Gastrocnemius medialis (tissue), 4 donors: ENCODE measurements around the gene G6PD. TPM values are rescaled to one million over a fixed set of nuclear protein-coding genes. Genes with fewer than 3 reads are reported as not detected.

ENCODE experiments used
- ATAC-seq, 2 donors: fragments of 150-250 bp; one replicate each; pipeline ENCODE4 v1.9.1; 2016
- DNase-seq, 2 donors: peaks; one replicate each; pipeline ENCODE4 v3.0.0-alpha.2; 2019
- H3K27ac ChIP-seq, 4 donors: fragments of 200-600 bp; sonication (generic); 1 replicate in 1 of 4; 2 replicates in 3 of 4; pipeline ENCODE4 v1.5.1; 2016 to 2018; ENCODE audit warnings: mild to moderate bottlenecking in 2 of 4, moderate library complexity in 1 of 4
- H3K27me3 ChIP-seq, 3 donors: fragments of 200-600 bp; sonication (generic) in 2 of 3; 1 replicate in 1 of 3; 2 replicates in 2 of 3; pipeline versions ENCODE4 v1.5.1 to v1.6.0; 2016 to 2019; ENCODE audit warnings: mild to moderate bottlenecking in 1 of 3, moderate library complexity in 1 of 3
- H3K36me3 ChIP-seq, 2 donors: fragments of 200-600 bp; sonication (generic) in 1 of 2; one replicate each; pipeline ENCODE4 v1.5.1; 2017 to 2018
- H3K4me1 ChIP-seq, 2 donors: fragments of 200-600 bp; sonication (generic) in 1 of 2; one replicate each; pipeline ENCODE4 v1.5.1; 2016 to 2017; ENCODE audit warnings: mild to moderate bottlenecking in 2 of 2
- H3K4me3 ChIP-seq, 4 donors: fragments of 200-600 bp; sonication (generic) in 3 of 4; 1 replicate in 1 of 4; 2 replicates in 3 of 4; pipeline ENCODE4 v1.5.1; 2016 to 2019; ENCODE audit warnings: mild to moderate bottlenecking in 2 of 4
- H3K9me3 ChIP-seq, 3 donors: fragments of 200-600 bp; sonication (generic) in 2 of 3; 1 replicate in 1 of 3; 2 replicates in 2 of 3; pipeline ENCODE4 v1.5.1; 2016 to 2019
- CTCF ChIP-seq, 5 experiments: fragments of 450-650 bp in 3 of 5; fragments of 200-600 bp in 2 of 5; sonication (generic) in 2 of 5; IDR thresholded peaks in 4 of 5; conservative IDR thresholded peaks in 1 of 5; 1 replicate in 4 of 5; 2 replicates in 1 of 5; pipeline ENCODE4 v1.5.1; 2016 to 2019; ENCODE audit warnings: antibody characterized with exemption in 5 of 5, mild to moderate bottlenecking in 3 of 5, moderate library complexity in 3 of 5
- POLR2A ChIP-seq, 2 donors: fragments of 450-650 bp; IDR thresholded peaks; one replicate each; pipeline ENCODE4 v1.6.1; 2017; ENCODE audit warnings: antibody characterized with exemption in 2 of 2, mild to moderate bottlenecking in 2 of 2, moderate library complexity in 2 of 2
- in situ Hi-C, 4 donors: fragments of 200-750 bp; cut with MboI; loops; one replicate each; pipeline versions ENCODE4 v1.15.0 to v1.8.0; 2017; ENCODE audit warnings: low sequenced_read_pairs in 4 of 4
- intact Hi-C: fragments of 100-400 bp; cut with DNase I; formaldehyde crosslinking; loops from one replicate; pipeline ENCODE4 v1.15.1; 2023; ENCODE audit warnings: low total_unique reads
- total RNA-seq, 4 donors: library from RNA; depleted of rRNA; stranded (reverse); fragments of >200 nt; gene quantifications; one replicate each; pipeline versions ENCODE4 v1.1.0 to v1.2.3, GENCODE V29; 2016

Gene G6PD
- total RNA-seq, 4 donors from 2014 or later, result 1.5 to 23.9 (median 7.6) TPM

GRCh38 chrX:154484255-154485149 lies 62.1 kb downstream of the G6PD start:
- peaks cover 17 to 31% of the 10 kb centered on the region in 2 donors for H3K4me1 ChIP-seq
- peak; percentile 45 to 49 for ATAC-seq
- intact Hi-C loops (loop anchor here (5.0 kb wide), 2 partner anchors 72 to 87 kb away; partner anchors contain the start of genes RPL10 and TAFAZZIN), in situ Hi-C loops (no loop called here)
- no peaks in the 10 kb centered on the region for H3K9me3 ChIP-seq
- H3K36me3 ChIP-seq, result no peaks in the 10 kb centered on the region
- DNase-seq, result peak; percentile 14 to 52
- no peaks in the 10 kb centered on the region for H3K27me3 ChIP-seq
- peak overlapping the region; percentile 81 to 91 (median 85) for H3K27ac ChIP-seq
- H3K4me3 ChIP-seq, result no peak overlapping the region
- TF ChIP-seq POLR2A (IDR thresholded peaks at IDR 0.05) (no peak), CTCF (IDR thresholded peaks at IDR 0.05 in 4 of 5, conservative IDR thresholded peaks at IDR 0.05 in 1 of 5) (no peak)

GRCh38 chrX:154483325-154483724 lies 63.3 kb downstream of the G6PD start:
- intact Hi-C loops, result no loop called here
- ATAC-seq, result no peak
- peaks cover 17 to 28% of the 10 kb centered on the region in 2 donors for H3K4me1 ChIP-seq
- peak overlapping the region in 3 of 4 donors; percentile 81 to 91 (median 88) for H3K27ac ChIP-seq
- TF ChIP-seq CTCF (IDR thresholded peaks at IDR 0.05 in 4 of 5, conservative IDR thresholded peaks at IDR 0.05 in 1 of 5) (no peak), POLR2A (IDR thresholded peaks at IDR 0.05) (no peak)
- H3K36me3 ChIP-seq, result no peaks in the 10 kb centered on the region
- H3K4me3 ChIP-seq, result no peak overlapping the region
- DNase-seq, result no peak
- H3K27me3 ChIP-seq, result no peaks in the 10 kb centered on the region
- H3K9me3 ChIP-seq, result no peaks in the 10 kb centered on the region
- in situ Hi-C loops, result no loop called here

- H3K27ac ChIP-seq, result peak overlapping the region in 3 of 4 donors; percentile 50 to 91 (median 57)
- H3K4me3 ChIP-seq, result no peak overlapping the region
- no peaks in the 10 kb centered on the region for H3K27me3 ChIP-seq
- H3K9me3 ChIP-seq, result no peaks in the 10 kb centered on the region
- no peaks in the 10 kb centered on the region for H3K36me3 ChIP-seq
- no peak for DNase-seq
- TF ChIP-seq POLR2A (IDR thresholded peaks at IDR 0.05) (no peak), CTCF (IDR thresholded peaks at IDR 0.05 in 4 of 5, conservative IDR thresholded peaks at IDR 0.05 in 1 of 5) (no peak)
- in situ Hi-C loops (no loop called here), intact Hi-C loops (no loop called here)
- ATAC-seq, result no peak
- peaks cover 17 to 32% of the 10 kb centered on the region in 2 donors for H3K4me1 ChIP-seq
These were observed 63.9 kb downstream of the G6PD start for GRCh38 chrX:154482786-154483185.

GRCh38 chrX:154481911-154482601 lies 64.6 kb downstream of the G6PD start:
- DNase-seq (no peak), ATAC-seq (no peak)
- in situ Hi-C loops (no loop called here), intact Hi-C loops (no loop called here)
- Histone ChIP-seq H3K27me3 (no peaks in the 10 kb centered on the region), H3K36me3 (no peaks in the 10 kb centered on the region), H3K27ac (peak overlapping the region in 3 of 4 donors; percentile 50 to 91 (median 57)), H3K9me3 (no peaks in the 10 kb centered on the region), H3K4me3 (no peak overlapping the region), H3K4me1 (peaks cover 17 to 31% of the 10 kb centered on the region in 2 donors)
- TF ChIP-seq CTCF (IDR thresholded peaks at IDR 0.05 in 4 of 5, conservative IDR thresholded peaks at IDR 0.05 in 1 of 5), result no peak

Other genes starting within 250 kb of the G6PD start
- gene FLNA, start 172.2 kb downstream of the G6PD start, total RNA-seq, result 100 to 1,000 TPM in 1 of 4 donors, 10 to 100 TPM in 3; 23.9 to 128 (median 88.9) TPM
- gene EMD, start 167.6 kb downstream of the G6PD start, total RNA-seq, result 10 to 100 TPM; 36.2 to 61.5 (median 53.2) TPM
- gene RPL10, start 148.5 kb downstream of the G6PD start, total RNA-seq, result 1,000 to 10,000 TPM; 3,899 to 6,066 (median 5,720) TPM
- 100 to 1,000 TPM in 3 of 4 donors, 10 to 100 TPM in 1; 88.4 to 148 (median 116) TPM for gene DNASE1L1, start 137.6 kb downstream of the G6PD start, total RNA-seq
- 10 to 100 TPM; 17.6 to 28.3 (median 20.1) TPM for gene TAFAZZIN, start 135.3 kb downstream of the G6PD start, total RNA-seq
- gene ATP6AP1, start 118.2 kb downstream of the G6PD start, total RNA-seq, result 10 to 100 TPM; 16.7 to 37.8 (median 26.2) TPM
- gene GDI1, start 109.7 kb downstream of the G6PD start, total RNA-seq, result 10 to 100 TPM; 19.8 to 54.5 (median 39.0) TPM
- gene FAM50A, start 102.7 kb downstream of the G6PD start, total RNA-seq, result 10 to 100 TPM; 30.9 to 55.4 (median 45.3) TPM
- 10 to 100 TPM in 1 of 4 donors, 1 to 10 TPM in 3; 1.2 to 10.7 (median 2.8) TPM for gene PLXNA3, start 88.6 kb downstream of the G6PD start, total RNA-seq
- gene LAGE3, start 67.6 kb downstream of the G6PD start, total RNA-seq, result 10 to 100 TPM; 26.0 to 72.5 (median 29.3) TPM
- gene UBL4A, start 60.2 kb downstream of the G6PD start, total RNA-seq, result 100 to 1,000 TPM in 1 of 4 donors, 10 to 100 TPM in 3; 54.6 to 116 (median 79.8) TPM
- 10 to 100 TPM; 11.8 to 33.3 (median 21.0) TPM for gene SLC10A3, start 56.2 kb downstream of the G6PD start, total RNA-seq
- 10 to 100 TPM; 28.3 to 44.5 (median 37.8) TPM for gene FAM3A, start 30.6 kb downstream of the G6PD start, total RNA-seq
- 10 to 100 TPM in 3 of 4 donors, 1 to 10 TPM in 1; 8.8 to 17.5 (median 11.6) TPM for gene IKBKG, start 774 bp upstream of the G6PD start, total RNA-seq
- not detected for gene CTAG1A, start 38.3 kb upstream of the G6PD start, total RNA-seq
- gene CTAG1B, start 72.4 kb upstream of the G6PD start, total RNA-seq, result not detected
- gene CTAG2, start 106.7 kb upstream of the G6PD start, total RNA-seq, result not detected
- gene GAB3, start 204.2 kb upstream of the G6PD start, total RNA-seq, result 1 to 10 TPM in 3 of 4 donors, under 1 TPM in 1; 0.92 to 2.2 (median 1.1) TPM
- gene DKC1, start 216.0 kb upstream of the G6PD start, total RNA-seq, result 10 to 100 TPM; 17.8 to 34.1 (median 21.7) TPM